ENCODE measurements around the gene RPS21. TPM values are rescaled to one million over a fixed set of nuclear protein-coding genes. Genes with fewer than 3 reads are reported as not detected.

RPS21 gene
- total and polyA plus RNA-seq, 4 donors: 222 to 4,827 (median 2,651) TPM

GRCh38 chr20:62344782-62345181 is 42.1 kb upstream of the RPS21 start:
- Histone ChIP-seq H3K27me3 (ENCODE audit: control insufficient read depth in 3 of 3, insufficient read depth in 3 of 3, low read length in 2 of 3) (no peaks in the 10 kb centered on the region), H3K4me3 (no peak overlapping the region), H3K27ac (ENCODE audit: low read depth in 1 of 2, low read length in 1 of 2) (no peak overlapping the region), H3K9me3 (ENCODE audit: control insufficient read depth in 4 of 4, insufficient read depth in 3 of 4, low read length in 3 of 4) (no peaks in the 10 kb centered on the region), H3K36me3 (ENCODE audit: control insufficient read depth in 4 of 4, insufficient read depth in 4 of 4, low read length in 4 of 4) (peaks cover 0 to 31% (median 3%) of the 10 kb centered on the region in 4 donors), H3K4me1 (ENCODE audit: control insufficient read depth in 5 of 5, insufficient read depth in 5 of 5, low read length in 5 of 5) (no peaks in the 10 kb centered on the region), H3K9ac (ENCODE audit: insufficient read depth in 1 of 2, low read length in 2 of 2) (no peak overlapping the region)
- ATAC-seq (ENCODE audit: insufficient read depth, low FRiP score) (no peak), DNase-seq (no peak)
- WGBS, 2 donors: 86 to 91% methylated on average over 10 of the region's 10 CpGs
- no peak for TF ChIP-seq CTCF (IDR thresholded peaks at IDR 0.05; ENCODE audit: control extremely low read depth, extremely low read depth)

- H3K27me3 ChIP-seq (ENCODE audit: control insufficient read depth in 3 of 3, insufficient read depth in 3 of 3, low read length in 2 of 3): no peaks in the 10 kb centered on the region
- H3K27ac ChIP-seq (ENCODE audit: low read depth in 1 of 2, low read length in 1 of 2): no peak overlapping the region
- ATAC-seq (ENCODE audit: insufficient read depth, low FRiP score) (no peak), DNase-seq (no peak)
- H3K4me3 ChIP-seq: no peak overlapping the region
- H3K4me1 ChIP-seq (ENCODE audit: control insufficient read depth in 5 of 5, insufficient read depth in 5 of 5, low read length in 5 of 5): no peaks in the 10 kb centered on the region
- H3K36me3 ChIP-seq (ENCODE audit: control insufficient read depth in 4 of 4, insufficient read depth in 4 of 4, low read length in 4 of 4): peaks cover 0 to 35% (median 3%) of the 10 kb centered on the region in 4 donors
- H3K9me3 ChIP-seq (ENCODE audit: control insufficient read depth in 4 of 4, insufficient read depth in 3 of 4, low read length in 3 of 4): no peaks in the 10 kb centered on the region
- H3K9ac ChIP-seq (ENCODE audit: insufficient read depth in 1 of 2, low read length in 2 of 2): no peak overlapping the region
- TF ChIP-seq CTCF (IDR thresholded peaks at IDR 0.05; ENCODE audit: control extremely low read depth, extremely low read depth): no peak
- WGBS, 2 donors: 92 to 93% methylated on average over 25 of the region's 25 CpGs
Observed at GRCh38 chr20:62345681-62346370, 41.1 kb upstream of the RPS21 start.

GRCh38 chr20:62346398-62347150 is 40.3 kb upstream of the RPS21 start:
- 92 to 93% methylated on average over 34 of the region's 34 CpGs for WGBS, 2 donors
- Histone ChIP-seq H3K4me1 (ENCODE audit: control insufficient read depth in 5 of 5, insufficient read depth in 5 of 5, low read length in 5 of 5) (no peaks in the 10 kb centered on the region), H3K4me3 (no peak overlapping the region), H3K27ac (ENCODE audit: low read depth in 1 of 2, low read length in 1 of 2) (no peak overlapping the region), H3K27me3 (ENCODE audit: control insufficient read depth in 3 of 3, insufficient read depth in 3 of 3, low read length in 2 of 3) (no peaks in the 10 kb centered on the region), H3K36me3 (ENCODE audit: control insufficient read depth in 4 of 4, insufficient read depth in 4 of 4, low read length in 4 of 4) (peaks cover 0 to 42% (median 4%) of the 10 kb centered on the region in 4 donors), H3K9me3 (ENCODE audit: control insufficient read depth in 4 of 4, insufficient read depth in 3 of 4, low read length in 3 of 4) (no peaks in the 10 kb centered on the region), H3K9ac (ENCODE audit: insufficient read depth in 1 of 2, low read length in 2 of 2) (no peak overlapping the region)
- DNase-seq: no peak
- no peak for TF ChIP-seq CTCF (IDR thresholded peaks at IDR 0.05; ENCODE audit: control extremely low read depth, extremely low read depth)
- ATAC-seq (ENCODE audit: insufficient read depth, low FRiP score): no peak
